GM21515 (cell line): ENCODE measurements around the gene PCSK5.

Experiments used
- ATAC-seq: cut with Tn5 transposase; IDR thresholded peaks from one replicate; pipeline ENCODE4 v1.9.1; 2021; ENCODE audit not compliant: unreplicated experiment

Gene PCSK5

DNA sequence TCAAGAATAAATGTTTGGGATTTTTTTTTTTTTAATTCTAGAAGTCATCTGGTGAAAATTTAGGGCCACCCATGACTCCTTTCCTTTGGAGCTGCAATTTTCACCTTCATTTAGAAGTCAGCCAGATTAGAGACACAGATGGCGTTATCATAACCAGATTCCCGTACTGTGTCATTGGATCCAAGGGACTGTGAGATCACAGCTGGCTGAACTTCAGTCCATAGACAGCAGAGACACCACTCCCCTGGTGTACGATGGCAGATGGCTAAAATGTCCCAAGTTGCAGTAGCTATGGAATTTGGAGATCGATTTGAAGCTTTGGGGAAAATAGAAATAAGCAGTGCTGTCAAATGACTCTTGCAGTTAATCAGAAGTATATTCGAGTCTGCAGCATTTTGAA, 287.5 kb downstream of the PCSK5 start:
- ATAC-seq, result no peak

- ATAC-seq, result no peak
Measured at GRCh38 chr9:76180541-76180940, 290.1 kb downstream of the PCSK5 start.

GRCh38 chr9:76181020-76181641, 290.7 kb downstream of the PCSK5 start:
- ATAC-seq, result no peak

- ATAC-seq, result no peak
Measured at GRCh38 chr9:76181781-76182180, 291.3 kb downstream of the PCSK5 start.

- ATAC-seq, result no peak
Measured at GRCh38 chr9:76185432-76185831, 295.0 kb downstream of the PCSK5 start.

- no peak for ATAC-seq
Measured at GRCh38 chr9:76188286-76188685, 297.8 kb downstream of the PCSK5 start.

GRCh38 chr9:76188905-76189304, 298.4 kb downstream of the PCSK5 start:
- ATAC-seq, result no peak

GRCh38 chr9:76191493-76191892, 301.0 kb downstream of the PCSK5 start:
- ATAC-seq, result no peak

DNA sequence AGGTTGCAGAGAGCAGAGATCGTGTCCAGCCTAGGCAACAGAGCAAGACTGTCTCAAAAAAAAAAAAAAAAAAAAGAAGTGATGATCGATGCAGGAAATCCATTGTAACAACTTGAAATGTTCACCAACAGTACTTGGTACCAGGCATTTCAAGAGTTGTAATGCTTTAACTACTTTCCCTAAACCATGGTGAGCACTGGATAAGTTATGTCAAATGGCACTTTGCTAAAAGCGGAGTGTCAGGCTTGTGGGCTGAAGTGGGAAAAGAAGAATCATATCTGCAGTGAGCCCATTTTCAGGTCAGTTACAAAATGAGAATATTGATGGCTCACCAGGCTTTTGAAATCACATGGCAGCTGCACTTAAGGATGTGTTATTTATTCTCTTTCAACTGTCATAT, 301.5 kb downstream of the PCSK5 start:
- ATAC-seq, result no peak

- ATAC-seq, result no peak
Measured at GRCh38 chr9:76194896-76195295, 304.4 kb downstream of the PCSK5 start.

- ATAC-seq, result no peak
Measured at GRCh38 chr9:76198336-76198735, 307.9 kb downstream of the PCSK5 start.

- ATAC-seq, result no peak
Measured at GRCh38 chr9:76200315-76200714, 309.8 kb downstream of the PCSK5 start.

GRCh38 chr9:76200745-76201144, 310.3 kb downstream of the PCSK5 start:
- no peak for ATAC-seq

DNA sequence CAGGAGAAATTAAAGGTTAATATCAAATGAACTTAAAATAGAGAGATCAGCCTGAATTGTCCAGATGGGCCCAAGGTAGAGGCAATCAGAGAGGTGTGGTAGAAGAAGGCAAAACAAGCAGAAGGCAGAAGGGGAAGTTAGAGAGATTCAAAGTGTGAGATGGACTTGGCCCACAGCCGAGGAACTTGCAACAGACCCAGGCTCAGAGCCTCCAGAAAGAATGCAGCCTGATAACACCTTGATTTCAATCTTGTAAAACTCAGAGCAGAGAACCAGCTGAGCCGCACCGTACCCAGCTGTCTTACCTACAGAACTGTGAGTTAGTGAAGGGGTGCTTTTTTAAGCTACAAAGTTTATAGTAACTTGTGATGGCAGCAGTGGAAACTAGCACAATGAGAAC, 312.9 kb downstream of the PCSK5 start:
- ATAC-seq, result no peak

- no peak for ATAC-seq
Measured at GRCh38 chr9:76206821-76207220, 316.3 kb downstream of the PCSK5 start.

DNA sequence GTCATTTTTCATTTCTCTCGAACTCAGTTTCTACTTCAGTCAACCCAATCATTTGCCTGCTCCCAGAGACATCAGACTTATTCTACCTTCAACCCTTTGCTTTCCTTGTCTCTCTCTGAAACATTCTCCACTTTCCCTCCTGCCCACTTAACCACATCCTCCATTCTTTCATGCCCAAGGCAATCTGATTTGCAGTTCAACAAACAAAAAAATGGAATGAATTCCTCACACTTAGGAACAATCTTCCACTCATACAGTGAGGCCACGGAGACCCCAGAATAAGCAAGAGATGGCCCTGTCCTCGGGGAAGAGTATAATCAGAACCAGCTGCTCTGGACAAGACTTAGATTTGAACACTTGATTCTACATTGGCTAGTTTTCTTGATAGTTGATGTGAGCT, 323.3 kb downstream of the PCSK5 start:
- no peak for ATAC-seq

GRCh38 chr9:76215066-76215465, 324.6 kb downstream of the PCSK5 start:
- no peak for ATAC-seq

DNA sequence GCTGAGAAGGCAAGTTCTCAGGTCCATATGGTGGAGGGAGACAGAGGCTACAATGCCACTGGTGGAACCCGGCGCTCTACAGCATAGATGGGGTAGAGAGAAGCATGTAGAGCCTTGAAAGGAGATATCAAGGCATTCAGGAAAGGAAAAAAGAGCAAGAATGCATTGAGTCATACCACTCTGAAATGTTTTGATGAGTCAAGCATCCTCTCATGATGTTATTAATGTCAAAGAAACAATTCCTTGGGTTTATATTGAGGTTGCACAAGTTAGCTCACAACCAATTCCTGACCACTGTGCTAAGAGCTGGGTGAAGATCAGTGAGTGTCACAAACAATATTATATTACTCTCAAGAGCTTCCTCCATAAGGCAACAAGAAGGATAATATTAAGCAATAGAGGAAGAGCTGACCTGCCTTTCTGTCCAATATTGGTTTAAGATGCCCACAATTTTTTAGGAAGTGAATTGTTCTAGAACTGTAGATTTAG, 325.7 kb downstream of the PCSK5 start:
- no peak for ATAC-seq

- ATAC-seq, result no peak
Measured at GRCh38 chr9:76218117-76218885, 327.8 kb downstream of the PCSK5 start.

GRCh38 chr9:76218886-76219445, 328.5 kb downstream of the PCSK5 start:
- ATAC-seq, result no peak

DNA sequence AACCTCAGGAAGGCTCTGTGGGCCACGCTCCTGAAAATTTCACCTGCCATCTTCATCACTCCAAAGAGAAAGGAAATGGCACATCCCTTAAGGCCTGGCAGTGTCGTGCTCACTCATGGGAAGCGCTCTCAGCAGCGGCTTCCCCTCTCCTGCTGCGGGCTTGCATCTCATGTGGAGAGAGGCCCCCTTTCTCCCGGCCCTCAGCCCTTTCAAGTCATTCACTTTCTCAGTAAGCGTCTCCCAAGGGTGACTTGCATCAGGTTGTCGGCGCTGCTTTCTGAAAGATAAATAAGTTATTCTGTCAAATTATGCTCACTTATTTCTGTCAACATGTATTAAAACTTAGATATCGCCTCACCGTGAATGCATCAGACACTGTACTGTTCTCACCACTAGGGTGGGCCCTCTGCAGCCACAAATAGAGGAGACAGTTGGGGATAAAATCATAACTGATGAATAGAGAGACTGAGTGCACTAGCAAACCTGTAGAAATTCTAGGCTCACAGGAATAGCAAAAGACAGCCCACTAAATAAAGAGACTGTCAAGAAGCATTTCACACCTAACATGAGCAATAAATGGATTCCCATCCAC, 329.2 kb downstream of the PCSK5 start:
- ATAC-seq, result no peak

GRCh38 chr9:76221423-76221822, 330.9 kb downstream of the PCSK5 start:
- no peak for ATAC-seq
